DMS53 treated with DMSO at 0.1 percent for 48 hours (cell line): ENCODE data around the gene CCDC85B.
A peak's percentile ranks its signal among the peaks of the same experiment; 100 is the strongest.

Source experiments
- DNase-seq: peaks from one replicate; lab custom pipeline; 2025; ENCODE audit not compliant: unreplicated experiment; lab: John Stamatoyannopoulos, UW

Gene CCDC85B

GRCh38 chr11:65857500-65857852, 33.0 kb upstream of the CCDC85B start:
- DNase-seq = no peak

- peak; percentile 98 for DNase-seq
These were observed 32.4 kb upstream of the CCDC85B start, which contains the start of gene CFL1 for GRCh38 chr11:65857853-65858680. CFL1 (minus strand) TSS chr11:65858180; CDS start chr11:65858099, 81 bp downstream.

GRCh38 chr11:65858681-65859087, 31.8 kb upstream of the CCDC85B start:
- DNase-seq = peak; percentile 83

- peak; percentile 97 for DNase-seq
These were observed 31.2 kb upstream of the CCDC85B start for GRCh38 chr11:65859095-65859811.

- no peak for DNase-seq
These were observed 30.6 kb upstream of the CCDC85B start for GRCh38 chr11:65859812-65860277.

GRCh38 chr11:65860278-65861164, 30.0 kb upstream of the CCDC85B start, which contains the start of gene MUS81:
MUS81 (plus strand) TSS chr11:65860433; CDS start chr11:65860754, 321 bp downstream.
- peak; percentile 86 for DNase-seq

GRCh38 chr11:65861165-65861505, 29.3 kb upstream of the CCDC85B start:
- DNase-seq = no peak

- DNase-seq = no peak
These were observed 28.8 kb upstream of the CCDC85B start for GRCh38 chr11:65861533-65862183.

GRCh38 chr11:65862191-65862735, 28.2 kb upstream of the CCDC85B start:
- DNase-seq = no peak

GRCh38 chr11:65862941-65863888, 27.3 kb upstream of the CCDC85B start:
- DNase-seq = no peak

GRCh38 chr11:65863889-65864705, 26.4 kb upstream of the CCDC85B start:
- DNase-seq = no peak

- no peak for DNase-seq
These were observed 25.6 kb upstream of the CCDC85B start for GRCh38 chr11:65864706-65865471.

- DNase-seq = no peak
These were observed 24.8 kb upstream of the CCDC85B start for GRCh38 chr11:65865550-65866172.

- no peak for DNase-seq
These were observed 23.8 kb upstream of the CCDC85B start for GRCh38 chr11:65866509-65867283.

- no peak for DNase-seq
These were observed 23.0 kb upstream of the CCDC85B start for GRCh38 chr11:65867284-65868071.
